ENCODE results near the gene RNFT1. TPM values are rescaled to one million over a fixed set of nuclear protein-coding genes. Genes with fewer than 3 reads are reported as not detected.
A peak's percentile ranks its signal among the peaks of the same experiment; 100 is the strongest.
"Not testable (repeated sequence)": the region's sequence is repeated elsewhere in the genome, so short reads cannot be mapped to it uniquely, and the experiment has no call there.

The RNFT1 gene
- total RNA-seq, 1 experiment from 2014 or later, result 15.0 TPM

DNA sequence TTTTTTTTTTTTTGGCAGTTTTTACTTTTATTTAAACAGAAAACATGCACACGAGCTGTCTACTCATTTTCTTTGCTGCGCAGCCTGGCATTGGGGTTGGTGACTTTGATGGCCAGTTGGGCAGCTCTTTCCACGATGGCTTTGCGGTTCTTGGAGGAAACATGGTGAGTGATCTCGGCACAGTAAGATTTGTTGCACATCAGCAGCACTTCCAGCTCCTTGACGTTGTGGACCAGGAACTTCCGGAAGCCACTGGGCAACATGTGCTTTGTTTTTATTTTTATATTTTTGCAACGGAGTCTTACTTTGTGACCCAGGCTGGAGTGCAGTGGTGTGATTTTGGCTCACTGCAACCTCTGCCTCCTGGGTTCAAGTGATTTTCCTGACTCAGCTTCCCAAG, 8.9 kb upstream of the RNFT1 start:
- intact Hi-C loops (cut with micrococcal nuclease; ENCODE audit: unreplicated experiment); CTCF ChIA-PET: not testable (repeated sequence)

DNA sequence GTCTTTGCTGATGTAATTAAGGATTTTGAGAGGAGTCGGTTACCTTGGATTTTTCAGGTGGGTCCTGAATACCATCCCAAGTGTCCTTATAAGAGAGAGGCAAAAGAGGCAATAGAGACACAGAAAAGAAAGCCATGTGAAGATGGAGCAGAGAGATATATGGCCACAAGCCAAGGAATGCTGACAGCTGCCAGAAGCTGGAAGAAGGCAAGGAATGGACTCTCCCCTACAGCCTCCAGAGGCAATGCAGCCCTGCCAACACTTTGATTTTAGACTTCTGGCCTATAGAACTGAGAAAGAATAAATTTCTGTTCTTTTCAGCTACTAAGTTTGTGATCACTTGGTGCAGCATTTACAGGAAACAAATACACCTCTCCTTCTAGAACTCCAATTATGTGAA, 8.2 kb upstream of the RNFT1 start:
- BruUV-seq (replicated peaks), result no TSS peak
- H3K9me3 Mint-ChIP-seq (ENCODE audit: low read depth, unreplicated experiment), result no peaks in the 10 kb centered on the region
- no peaks in the 10 kb centered on the region for H3K4me1 Mint-ChIP-seq (ENCODE audit: low read depth, unreplicated experiment)
- DNase-seq, result no peak
- no peaks in the 10 kb centered on the region for H3K27me3 Mint-ChIP-seq (ENCODE audit: unreplicated experiment)
- H3K27ac Mint-ChIP-seq (ENCODE audit: unreplicated experiment), result no peak overlapping the region
- H3K4me3 Mint-ChIP-seq (ENCODE audit: low read depth, unreplicated experiment), result no peak overlapping the region
- intact Hi-C loops (cut with micrococcal nuclease; ENCODE audit: unreplicated experiment), result no loop called here
- TF ChIP-seq, protein P1, sequence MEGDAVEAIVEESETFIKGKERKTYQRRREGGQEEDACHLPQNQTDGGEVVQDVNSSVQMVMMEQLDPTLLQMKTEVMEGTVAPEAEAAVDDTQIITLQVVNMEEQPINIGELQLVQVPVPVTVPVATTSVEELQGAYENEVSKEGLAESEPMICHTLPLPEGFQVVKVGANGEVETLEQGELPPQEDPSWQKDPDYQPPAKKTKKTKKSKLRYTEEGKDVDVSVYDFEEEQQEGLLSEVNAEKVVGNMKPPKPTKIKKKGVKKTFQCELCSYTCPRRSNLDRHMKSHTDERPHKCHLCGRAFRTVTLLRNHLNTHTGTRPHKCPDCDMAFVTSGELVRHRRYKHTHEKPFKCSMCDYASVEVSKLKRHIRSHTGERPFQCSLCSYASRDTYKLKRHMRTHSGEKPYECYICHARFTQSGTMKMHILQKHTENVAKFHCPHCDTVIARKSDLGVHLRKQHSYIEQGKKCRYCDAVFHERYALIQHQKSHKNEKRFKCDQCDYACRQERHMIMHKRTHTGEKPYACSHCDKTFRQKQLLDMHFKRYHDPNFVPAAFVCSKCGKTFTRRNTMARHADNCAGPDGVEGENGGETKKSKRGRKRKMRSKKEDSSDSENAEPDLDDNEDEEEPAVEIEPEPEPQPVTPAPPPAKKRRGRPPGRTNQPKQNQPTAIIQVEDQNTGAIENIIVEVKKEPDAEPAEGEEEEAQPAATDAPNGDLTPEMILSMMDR (IDR thresholded peaks at IDR 0.05; ENCODE audit: unreplicated experiment), result no peak
- CTCF ChIA-PET, result no interaction called here
- no peaks in the 10 kb centered on the region for H3K36me3 Mint-ChIP-seq (ENCODE audit: insufficient read depth, unreplicated experiment)

More for the DNA sequence above, 8.9 kb upstream of the RNFT1 start:
- H3K27ac Mint-ChIP-seq (ENCODE audit: unreplicated experiment); H3K27me3 Mint-ChIP-seq (ENCODE audit: unreplicated experiment); DNase-seq; H3K9me3 Mint-ChIP-seq (ENCODE audit: low read depth, unreplicated experiment); H3K4me1 Mint-ChIP-seq (ENCODE audit: low read depth, unreplicated experiment); BruUV-seq (replicated peaks); H3K36me3 Mint-ChIP-seq (ENCODE audit: insufficient read depth, unreplicated experiment); H3K4me3 Mint-ChIP-seq (ENCODE audit: low read depth, unreplicated experiment): not testable (repeated sequence)

DNA sequence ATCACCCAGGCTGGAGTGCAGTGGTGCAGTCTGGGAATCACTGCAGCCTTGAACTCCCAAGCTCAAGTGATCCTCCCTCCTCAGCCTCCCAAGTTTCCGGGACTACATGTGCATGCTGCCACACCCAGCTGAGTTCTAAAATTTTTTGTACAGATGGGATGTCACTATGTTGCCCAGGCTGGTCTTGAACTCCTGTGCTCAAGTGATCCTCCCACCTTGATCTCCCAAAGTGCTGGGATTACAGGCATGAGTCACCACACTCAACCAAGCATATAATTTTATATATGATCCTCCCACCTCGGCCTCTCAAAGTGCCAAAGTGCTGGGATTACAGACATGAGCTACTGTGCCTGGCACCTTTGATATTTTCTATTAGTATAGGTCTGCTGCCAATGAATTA, 7.2 kb upstream of the RNFT1 start:
- DNase-seq; intact Hi-C loops (cut with micrococcal nuclease; ENCODE audit: unreplicated experiment); H3K9me3 Mint-ChIP-seq (ENCODE audit: low read depth, unreplicated experiment); H3K27me3 Mint-ChIP-seq (ENCODE audit: unreplicated experiment); H3K4me1 Mint-ChIP-seq (ENCODE audit: low read depth, unreplicated experiment); H3K36me3 Mint-ChIP-seq (ENCODE audit: insufficient read depth, unreplicated experiment); H3K27ac Mint-ChIP-seq (ENCODE audit: unreplicated experiment); BruUV-seq (replicated peaks); H3K4me3 Mint-ChIP-seq (ENCODE audit: low read depth, unreplicated experiment): not testable (repeated sequence)
- CTCF ChIA-PET, result interaction anchor here (0.7 kb wide), 1 partner anchor 423 kb away, joined by 5 read pairs; no protein-coding TSS in a partner anchor

DNA sequence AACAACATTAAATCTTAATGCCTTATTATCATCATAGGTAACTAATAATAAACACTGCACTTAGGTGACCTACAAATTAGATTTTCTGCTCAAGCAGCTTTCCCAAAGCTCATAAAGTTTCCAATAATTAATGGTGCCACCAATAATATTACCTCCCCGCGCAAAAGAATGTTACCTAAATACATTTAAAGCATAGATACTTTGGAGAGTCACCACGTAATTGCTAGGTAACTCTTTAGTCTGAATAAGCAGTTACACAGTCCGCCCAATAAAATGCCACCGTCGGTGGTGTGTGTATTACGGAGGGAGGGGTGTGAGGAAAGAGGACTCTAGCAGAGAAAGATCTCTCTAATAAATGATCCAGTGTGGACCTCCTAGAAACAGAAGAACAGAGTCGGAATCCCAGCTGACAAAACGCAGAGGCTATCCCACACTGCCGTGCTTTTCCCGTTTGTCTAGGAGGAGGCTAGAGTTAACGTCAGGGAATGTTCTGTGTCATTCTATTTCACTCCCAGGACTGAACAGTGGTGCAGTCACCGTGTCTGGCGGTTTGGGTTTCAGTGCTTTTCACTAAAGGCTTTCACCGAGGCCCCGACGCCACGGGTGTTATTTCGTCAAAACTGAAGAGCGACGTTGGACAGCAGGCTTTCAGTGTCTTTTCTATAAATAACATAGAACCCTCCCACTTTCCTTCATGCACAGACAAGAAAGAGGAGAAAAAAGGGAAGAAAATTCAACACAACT, 630 bp downstream of the RNFT1 start:
- peak overlapping the region; percentile 55 for H3K27ac Mint-ChIP-seq (ENCODE audit: unreplicated experiment)
- H3K9me3 Mint-ChIP-seq (ENCODE audit: low read depth, unreplicated experiment), result no peaks in the 10 kb centered on the region
- TF ChIP-seq, protein P1 (IDR thresholded peaks at IDR 0.05; ENCODE audit: unreplicated experiment), result no peak
- H3K27me3 Mint-ChIP-seq (ENCODE audit: unreplicated experiment), result no peaks in the 10 kb centered on the region
- no peaks in the 10 kb centered on the region for H3K4me1 Mint-ChIP-seq (ENCODE audit: low read depth, unreplicated experiment)
- H3K4me3 Mint-ChIP-seq (ENCODE audit: low read depth, unreplicated experiment), result peak overlapping the region; percentile 76
- peak; percentile 4 for DNase-seq
- BruUV-seq (replicated peaks), result no TSS peak
- peaks cover 28% of the 10 kb centered on the region for H3K36me3 Mint-ChIP-seq (ENCODE audit: insufficient read depth, unreplicated experiment)
- intact Hi-C loops (cut with micrococcal nuclease; ENCODE audit: unreplicated experiment), result no loop called here
- CTCF ChIA-PET, result interaction anchor here (1.0 kb wide), 1 partner anchor 73 kb away, joined by 4 read pairs; no protein-coding TSS in a partner anchor

DNA sequence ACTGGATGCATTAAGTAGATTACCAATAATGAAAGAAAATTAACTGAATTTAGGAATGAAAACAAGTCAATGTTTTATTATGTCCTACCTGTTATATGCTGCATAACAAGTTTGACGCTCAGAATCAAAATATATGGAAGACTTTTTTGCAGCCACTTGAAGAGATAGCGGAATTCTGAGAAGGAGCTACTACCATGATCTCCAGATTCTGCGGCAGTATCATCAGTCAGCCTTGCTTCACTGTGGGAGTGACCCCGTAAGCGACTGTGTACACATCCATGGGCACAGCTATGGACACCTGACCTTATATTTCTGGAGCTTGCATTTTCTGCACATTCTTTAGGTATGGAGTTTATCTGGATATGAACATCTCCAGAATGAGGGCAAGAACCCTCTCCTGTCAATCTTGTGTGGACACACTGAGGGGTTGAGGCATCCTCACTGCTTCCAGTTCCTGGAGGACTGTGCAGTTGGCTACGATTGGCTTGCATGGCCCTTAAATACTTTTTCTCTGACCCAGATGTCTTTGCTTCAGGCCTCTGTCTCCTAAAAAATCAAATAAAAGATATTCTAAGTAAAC, 1.7 kb downstream of the RNFT1 start:
- no peak for DNase-seq
- intact Hi-C loops (cut with micrococcal nuclease; ENCODE audit: unreplicated experiment), result no loop called here
- no peak overlapping the region for H3K27ac Mint-ChIP-seq (ENCODE audit: unreplicated experiment)
- H3K27me3 Mint-ChIP-seq (ENCODE audit: unreplicated experiment), result no peaks in the 10 kb centered on the region
- no peaks in the 10 kb centered on the region for H3K9me3 Mint-ChIP-seq (ENCODE audit: low read depth, unreplicated experiment)
- CTCF ChIA-PET, result no interaction called here
- H3K4me3 Mint-ChIP-seq (ENCODE audit: low read depth, unreplicated experiment), result no peak overlapping the region
- H3K36me3 Mint-ChIP-seq (ENCODE audit: insufficient read depth, unreplicated experiment), result peaks cover 28% of the 10 kb centered on the region
- TF ChIP-seq, protein P1 (IDR thresholded peaks at IDR 0.05; ENCODE audit: unreplicated experiment), result no peak
- no peaks in the 10 kb centered on the region for H3K4me1 Mint-ChIP-seq (ENCODE audit: low read depth, unreplicated experiment)
- no TSS peak for BruUV-seq (replicated peaks)

DNA sequence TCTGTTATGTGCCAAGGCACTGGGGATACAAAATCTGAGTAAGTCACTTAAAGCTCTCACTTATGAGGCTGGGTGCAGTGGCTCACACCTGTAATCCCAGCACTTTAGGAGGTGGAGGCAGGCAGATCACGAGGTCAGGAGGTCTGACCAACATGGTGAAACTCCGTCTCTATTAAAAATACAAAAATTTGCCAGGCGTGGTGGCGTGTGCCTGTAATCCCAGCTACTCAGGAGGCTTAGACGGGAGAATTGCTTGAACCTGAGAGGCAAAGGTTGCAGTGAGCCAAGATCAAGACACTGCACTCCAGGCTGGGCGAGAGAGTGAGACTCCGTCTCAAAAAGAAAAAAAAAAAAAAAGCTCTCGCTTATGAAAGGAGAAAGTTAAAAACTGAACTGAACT, 5.0 kb downstream of the RNFT1 start:
- H3K27ac Mint-ChIP-seq (ENCODE audit: unreplicated experiment); intact Hi-C loops (cut with micrococcal nuclease; ENCODE audit: unreplicated experiment); CTCF ChIA-PET; H3K9me3 Mint-ChIP-seq (ENCODE audit: low read depth, unreplicated experiment); H3K4me3 Mint-ChIP-seq (ENCODE audit: low read depth, unreplicated experiment); DNase-seq; H3K4me1 Mint-ChIP-seq (ENCODE audit: low read depth, unreplicated experiment); H3K27me3 Mint-ChIP-seq (ENCODE audit: unreplicated experiment); BruUV-seq (replicated peaks): not testable (repeated sequence)
- peaks cover 21% of the 10 kb centered on the region for H3K36me3 Mint-ChIP-seq (ENCODE audit: insufficient read depth, unreplicated experiment)

Measured in Calu3 (cell line).